Measurements from ENCODE around the gene CST3. TPM values are rescaled to one million over a fixed set of nuclear protein-coding genes. Genes with fewer than 3 reads are reported as not detected.

The CST3 gene
- total RNA-seq, 5 donors from 2014 or later (not counting 1 experiment from before 2014, with no cell fraction given), result 5.1 to 9.0 (median 5.3) TPM

GRCh38 chr20:23658989-23659609, 21.3 kb upstream of the CST3 start:
- DNase-seq, result no peak
- 82% methylated on average over 4 of the region's 8 CpGs for WGBS (ENCODE audit: insufficient coverage)
- no peak overlapping the region for H3K27ac Mint-ChIP-seq
- no peaks in the 10 kb centered on the region for H3K36me3 ChIP-seq (ENCODE audit: control insufficient read depth in 2 of 2, extremely low read depth in 1 of 2, insufficient read depth in 1 of 2, low read length in 1 of 2)
- no peak for ATAC-seq (replicated peaks in 1 of 4)
- ChIA-PET CTCF (no interaction called here), POLR2A (no interaction called here)
- H3K27me3 Mint-ChIP-seq, result peaks cover 5 to 8% of the 10 kb centered on the region in 2 donors
- no peaks in the 10 kb centered on the region for H3K4me1 ChIP-seq (ENCODE audit: control insufficient read depth in 1 of 2, extremely low read depth in 1 of 2, insufficient read depth in 2 of 2, low read length in 2 of 2)
- no peaks in the 10 kb centered on the region for H3K9me3 Mint-ChIP-seq
- no peaks in the 10 kb centered on the region for H3K9me3 ChIP-seq
- no peak overlapping the region for H3K4me3 ChIP-seq (ENCODE audit: control insufficient read depth in 1 of 2, extremely low read depth in 1 of 2, low read length in 1 of 2)
- peaks cover 0 to 18% of the 10 kb centered on the region in 2 experiments for H3K27me3 ChIP-seq (replicated peaks in 1 of 2; ENCODE audit: control insufficient read depth in 2 of 2, extremely low read depth in 1 of 2, insufficient read depth in 2 of 2, low read length in 1 of 2)
- no peak overlapping the region for H3K27ac ChIP-seq (ENCODE audit: low read length)
- H3K4me1 Mint-ChIP-seq, result no peaks in the 10 kb centered on the region
- H3K36me3 Mint-ChIP-seq, result no peaks in the 10 kb centered on the region
- H3K4me3 Mint-ChIP-seq, result no peak overlapping the region

GRCh38 chr20:23658336-23658735, 20.6 kb upstream of the CST3 start:
- H3K36me3 ChIP-seq (ENCODE audit: control insufficient read depth in 2 of 2, extremely low read depth in 1 of 2, insufficient read depth in 1 of 2, low read length in 1 of 2), result no peaks in the 10 kb centered on the region
- Mint-ChIP-seq H3K27me3 (peaks cover 12 to 13% of the 10 kb centered on the region in 2 donors), H3K4me3 (no peak overlapping the region), H3K9me3 (no peaks in the 10 kb centered on the region), H3K27ac (no peak overlapping the region), H3K36me3 (no peaks in the 10 kb centered on the region), H3K4me1 (no peaks in the 10 kb centered on the region)
- H3K4me3 ChIP-seq (ENCODE audit: control insufficient read depth in 1 of 2, extremely low read depth in 1 of 2, low read length in 1 of 2), result no peak overlapping the region
- WGBS (ENCODE audit: insufficient coverage), result no CpG with 5 or more reads among the region's 2 CpGs
- ChIA-PET CTCF (no interaction called here), POLR2A (interaction anchor here in 1 of 2 donors (0.6 kb wide), 1 partner anchor 10 kb away, joined by 3 read pairs; no protein-coding TSS in a partner anchor)
- peaks cover 0 to 18% of the 10 kb centered on the region in 2 experiments for H3K27me3 ChIP-seq (replicated peaks in 1 of 2; ENCODE audit: control insufficient read depth in 2 of 2, extremely low read depth in 1 of 2, insufficient read depth in 2 of 2, low read length in 1 of 2)
- no peak for DNase-seq
- H3K9me3 ChIP-seq, result no peaks in the 10 kb centered on the region
- ATAC-seq (replicated peaks in 1 of 4), result no peak
- no peaks in the 10 kb centered on the region for H3K4me1 ChIP-seq (ENCODE audit: control insufficient read depth in 1 of 2, extremely low read depth in 1 of 2, insufficient read depth in 2 of 2, low read length in 2 of 2)
- H3K27ac ChIP-seq (ENCODE audit: low read length), result no peak overlapping the region

GRCh38 chr20:23657202-23657601, 19.4 kb upstream of the CST3 start:
- Histone ChIP-seq H3K9me3 (no peaks in the 10 kb centered on the region), H3K27ac (ENCODE audit: low read length) (no peak overlapping the region), H3K4me3 (ENCODE audit: control insufficient read depth in 1 of 2, extremely low read depth in 1 of 2, low read length in 1 of 2) (no peak overlapping the region), H3K4me1 (ENCODE audit: control insufficient read depth in 1 of 2, extremely low read depth in 1 of 2, insufficient read depth in 2 of 2, low read length in 2 of 2) (no peaks in the 10 kb centered on the region), H3K27me3 (replicated peaks in 1 of 2; ENCODE audit: control insufficient read depth in 2 of 2, extremely low read depth in 1 of 2, insufficient read depth in 2 of 2, low read length in 1 of 2) (peaks cover 0 to 18% of the 10 kb centered on the region in 2 experiments), H3K36me3 (ENCODE audit: control insufficient read depth in 2 of 2, extremely low read depth in 1 of 2, insufficient read depth in 1 of 2, low read length in 1 of 2) (no peaks in the 10 kb centered on the region)
- H3K36me3 Mint-ChIP-seq, result no peaks in the 10 kb centered on the region
- DNase-seq, result no peak
- H3K27me3 Mint-ChIP-seq, result peaks cover 13% of the 10 kb centered on the region in 2 donors
- H3K27ac Mint-ChIP-seq, result no peak overlapping the region
- H3K4me3 Mint-ChIP-seq, result no peak overlapping the region
- POLR2A ChIA-PET, result no interaction called here
- H3K4me1 Mint-ChIP-seq, result no peaks in the 10 kb centered on the region
- H3K9me3 Mint-ChIP-seq, result no peaks in the 10 kb centered on the region
- CTCF ChIA-PET, result no interaction called here
- no peak for ATAC-seq (replicated peaks in 1 of 4)
- 81% methylated on average over 4 of the region's 8 CpGs for WGBS (ENCODE audit: insufficient coverage)

GRCh38 chr20:23656372-23656771, 18.6 kb upstream of the CST3 start:
- ChIA-PET CTCF (no interaction called here), POLR2A (no interaction called here)
- no peak overlapping the region for H3K27ac ChIP-seq (ENCODE audit: low read length)
- H3K27me3 ChIP-seq (replicated peaks in 1 of 2; ENCODE audit: control insufficient read depth in 2 of 2, extremely low read depth in 1 of 2, insufficient read depth in 2 of 2, low read length in 1 of 2), result peaks cover 0 to 18% of the 10 kb centered on the region in 2 experiments
- Mint-ChIP-seq H3K27me3 (peaks cover 13% of the 10 kb centered on the region in 2 donors), H3K27ac (no peak overlapping the region), H3K4me3 (no peak overlapping the region), H3K36me3 (no peaks in the 10 kb centered on the region), H3K9me3 (no peaks in the 10 kb centered on the region), H3K4me1 (no peaks in the 10 kb centered on the region)
- H3K9me3 ChIP-seq, result no peaks in the 10 kb centered on the region
- no peaks in the 10 kb centered on the region for H3K4me1 ChIP-seq (ENCODE audit: control insufficient read depth in 1 of 2, extremely low read depth in 1 of 2, insufficient read depth in 2 of 2, low read length in 2 of 2)
- DNase-seq, result no peak
- ATAC-seq (replicated peaks in 1 of 4), result no peak
- no peaks in the 10 kb centered on the region for H3K36me3 ChIP-seq (ENCODE audit: control insufficient read depth in 2 of 2, extremely low read depth in 1 of 2, insufficient read depth in 1 of 2, low read length in 1 of 2)
- no peak overlapping the region for H3K4me3 ChIP-seq (ENCODE audit: control insufficient read depth in 1 of 2, extremely low read depth in 1 of 2, low read length in 1 of 2)
- WGBS (ENCODE audit: insufficient coverage), result 68% methylated on average over 10 of the region's 10 CpGs

GRCh38 chr20:23655491-23656211, 17.9 kb upstream of the CST3 start:
- ATAC-seq (replicated peaks in 1 of 4) (no peak), DNase-seq (peak in 1 of 35 experiments; percentile 32)
- CTCF ChIA-PET, result no interaction called here
- H3K4me3 ChIP-seq (ENCODE audit: control insufficient read depth in 1 of 2, extremely low read depth in 1 of 2, low read length in 1 of 2), result no peak overlapping the region
- peaks cover 13% of the 10 kb centered on the region in 2 donors for H3K27me3 Mint-ChIP-seq
- no peak overlapping the region for H3K27ac ChIP-seq (ENCODE audit: low read length)
- no peaks in the 10 kb centered on the region for H3K36me3 Mint-ChIP-seq
- H3K27ac Mint-ChIP-seq, result no peak overlapping the region
- no peaks in the 10 kb centered on the region for H3K4me1 ChIP-seq (ENCODE audit: control insufficient read depth in 1 of 2, extremely low read depth in 1 of 2, insufficient read depth in 2 of 2, low read length in 2 of 2)
- H3K4me3 Mint-ChIP-seq, result no peak overlapping the region
- no peaks in the 10 kb centered on the region for H3K36me3 ChIP-seq (ENCODE audit: control insufficient read depth in 2 of 2, extremely low read depth in 1 of 2, insufficient read depth in 1 of 2, low read length in 1 of 2)
- H3K4me1 Mint-ChIP-seq, result no peaks in the 10 kb centered on the region
- H3K27me3 ChIP-seq (replicated peaks in 1 of 2; ENCODE audit: control insufficient read depth in 2 of 2, extremely low read depth in 1 of 2, insufficient read depth in 2 of 2, low read length in 1 of 2), result peaks cover 0 to 18% of the 10 kb centered on the region in 2 experiments
- H3K9me3 ChIP-seq, result no peaks in the 10 kb centered on the region
- no peaks in the 10 kb centered on the region for H3K9me3 Mint-ChIP-seq
- POLR2A ChIA-PET, result no interaction called here
- 54% methylated on average over 18 of the region's 23 CpGs for WGBS (ENCODE audit: insufficient coverage)

- no CpG with 5 or more reads among the region's 4 CpGs for WGBS (ENCODE audit: insufficient coverage)
- Histone ChIP-seq H3K27me3 (replicated peaks in 1 of 2; ENCODE audit: control insufficient read depth in 2 of 2, extremely low read depth in 1 of 2, insufficient read depth in 2 of 2, low read length in 1 of 2) (peaks cover 0 to 18% of the 10 kb centered on the region in 2 experiments), H3K4me3 (ENCODE audit: control insufficient read depth in 1 of 2, extremely low read depth in 1 of 2, low read length in 1 of 2) (no peak overlapping the region), H3K4me1 (ENCODE audit: control insufficient read depth in 1 of 2, extremely low read depth in 1 of 2, insufficient read depth in 2 of 2, low read length in 2 of 2) (no peaks in the 10 kb centered on the region), H3K27ac (ENCODE audit: low read length) (no peak overlapping the region), H3K36me3 (ENCODE audit: control insufficient read depth in 2 of 2, extremely low read depth in 1 of 2, insufficient read depth in 1 of 2, low read length in 1 of 2) (no peaks in the 10 kb centered on the region), H3K9me3 (no peaks in the 10 kb centered on the region)
- DNase-seq (no peak), ATAC-seq (replicated peaks in 1 of 4) (no peak)
- ChIA-PET CTCF (no interaction called here), POLR2A (no interaction called here)
- Mint-ChIP-seq H3K4me3 (no peak overlapping the region), H3K36me3 (no peaks in the 10 kb centered on the region), H3K4me1 (no peaks in the 10 kb centered on the region), H3K27ac (no peak overlapping the region), H3K27me3 (peaks cover 13% of the 10 kb centered on the region in 2 donors), H3K9me3 (no peaks in the 10 kb centered on the region)
Measured at GRCh38 chr20:23654717-23655116, 17.0 kb upstream of the CST3 start.

Measured in T-cell (primary cell).